ENCODE measurements around the gene PACRG.

GRCh38 chr6:162846723-162847122 is 118.9 kb downstream of the PACRG start:
- no peak for TF ChIP-seq CTCF (conservative IDR thresholded peaks at IDR 0.05; ENCODE audit: low read length)
- TF ChIP-seq EZH2phosphoT487 (IDR thresholded peaks at IDR 0.05; ENCODE audit: borderline replicate concordance, low read depth, low read length): no peak

Data from OCI-LY7 (cell line).